Pancreas (tissue), 10 donors: ENCODE measurements around the gene IQSEC2. TPM values are rescaled to one million over a fixed set of nuclear protein-coding genes. Genes with fewer than 3 reads are reported as not detected.

Source experiments
- ATAC-seq, 4 donors: fragments of 200-7000 bp; cut with Tn5 transposase; one replicate each; pipeline versions ENCODE4 v1.8.0 to v1.9.1; 2020; ENCODE audit warnings: mild to moderate bottlenecking in 4 of 4, moderate library complexity in 4 of 4
- DNase-seq, 6 donors: peaks; one replicate each; pipeline ENCODE4 v3.0.0-alpha.2; 2020
- FAIRE-seq: peaks from 2 replicates; lab custom pipeline; 2012; peaks lifted over from hg19 to GRCh38; lab: Jason Lieb, UNC
- H3K27ac ChIP-seq, 4 donors: fragments of 200-600 bp; sonication (generic); 1 replicate in 3 of 4; 2 replicates in 1 of 4; pipeline versions ENCODE4 v1.5.0 to v1.8.0; 2020
- H3K27me3 ChIP-seq, 4 donors: fragments of 200-600 bp; one replicate each; pipeline ENCODE4 v1.8.0; 2021
- H3K36me3 ChIP-seq, 3 donors: fragments of 200-600 bp; sonication (generic) in 1 of 3; one replicate each; pipeline versions ENCODE4 v1.5.0 to v1.8.0; 2020 to 2021
- H3K4me1 ChIP-seq, 3 donors: fragments of 200-600 bp; one replicate each; pipeline ENCODE4 v1.8.0; 2021
- H3K4me3 ChIP-seq, 4 donors: fragments of 200-600 bp; sonication (generic) in 2 of 4; one replicate each; pipeline versions ENCODE4 v1.5.0 to v1.8.0; 2020 to 2021
- H3K9me3 ChIP-seq, 4 donors: fragments of 200-600 bp; one replicate each; pipeline ENCODE4 v1.8.0; 2021
- CTCF ChIP-seq, 4 donors: fragments of 200-600 bp; sonication (generic) in 3 of 4; IDR thresholded peaks; one replicate each; pipeline versions ENCODE4 v1.5.0 to v1.8.0; 2021; ENCODE audit warnings: antibody characterized with exemption in 4 of 4
- WGBS, 2 donors: extraction: QIAGEN DNeasy Blood & Tissue Kit; methylation state at CpG; one replicate each; pipeline ENCODE4 v1.1.7; 2013; 5-methylcytosine and 5-hydroxymethylcytosine counted together
- intact Hi-C, 3 donors: fragments of 100-400 bp; cut with DNase I; formaldehyde crosslinking; loops; one replicate each; pipeline versions ENCODE4 v1.11.1 to v1.14.2; 2022
- polyA plus RNA-seq, 2 donors: library from polyadenylated mRNA; stranded (reverse); fragments of 200-250 nt; gene quantifications; one replicate each; pipeline ENCODE4 v1.2.3, GENCODE V29; 2013
- total RNA-seq, 6 donors: library from RNA; stranded (reverse); fragmentation: NEBNext Ultra II Directional in 4 of 6; extraction: Animal tissue kit (Norgen Biotek cat#: 25700) in 4 of 6; gene quantifications; one replicate each; pipeline versions ENCODE4 v1.2.1 to v1.2.4, GENCODE V29; 2021 to 2023
- donor health status: healthy with polysubstance abuse.
- donor health status: DM: no; HTN: no; CAD: no; lungs with moderate emphysema.
- donor health status: DM: no; HTN: no; CAD: no.
- donor health status: control.
- donor health status: control.
- donor health status: Bipolar disorder and iron deficiency.
- donor health status: DM: yes; HTN: yes; CAD: no.
- donor health status: DM: no; HTN: no; CAD: no.
- donor health status: DM: no; HTN: no; CAD: no.
- donor health status: DM: yes; HTN: yes; CAD: no.

IQSEC2 gene
- total and polyA plus RNA-seq, 8 donors: 7.5 to 13.2 (median 9.7) TPM

- no peak for FAIRE-seq
- Histone ChIP-seq H3K9me3 (no peaks in the 10 kb centered on the region), H3K27ac (no peak overlapping the region), H3K36me3 (no peaks in the 10 kb centered on the region), H3K4me3 (no peak overlapping the region), H3K4me1 (peaks cover 0 to 9% (median 0%) of the 10 kb centered on the region in 3 donors), H3K27me3 (peaks cover 0 to 4% (median 0%) of the 10 kb centered on the region in 4 donors)
- intact Hi-C loops: no loop called here
- no peak for ATAC-seq
- TF ChIP-seq CTCF (IDR thresholded peaks at IDR 0.05): no peak
- DNase-seq: no peak
- 47 to 84% methylated on average over 14 of the region's 14 CpGs for WGBS, 2 donors
Observed at GRCh38 chrX:53279296-53280237, 1.8 kb downstream of the IQSEC2 start.

DNA sequence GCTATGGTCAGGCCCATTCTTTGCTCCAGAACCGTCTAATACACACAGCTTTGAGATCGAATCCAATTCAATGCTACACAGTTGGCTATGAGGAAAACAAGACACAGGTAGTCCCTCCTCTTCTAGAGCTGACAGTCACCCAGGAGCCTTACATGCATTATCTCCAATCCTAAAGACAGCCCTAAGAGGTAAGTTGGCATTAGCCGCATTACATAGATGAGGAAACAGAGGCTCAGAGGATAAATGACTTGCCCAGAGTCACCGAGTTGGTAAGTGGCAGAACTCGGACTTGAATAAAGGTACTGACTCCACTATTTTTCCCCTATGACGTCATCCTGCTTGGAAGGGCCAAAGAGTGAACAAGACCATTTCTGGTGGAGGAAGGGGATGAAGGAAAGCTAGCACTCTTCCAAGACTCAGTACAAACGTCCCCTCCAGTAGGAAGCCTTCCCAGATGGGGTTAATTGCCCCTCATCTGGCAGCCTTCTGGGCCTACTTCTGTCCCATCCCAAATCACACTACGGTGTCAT is 8.5 kb downstream of the IQSEC2 start:
- TF ChIP-seq CTCF (IDR thresholded peaks at IDR 0.05): no peak
- Histone ChIP-seq H3K36me3 (no peaks in the 10 kb centered on the region), H3K9me3 (no peaks in the 10 kb centered on the region), H3K27me3 (peaks cover 0 to 4% (median 0%) of the 10 kb centered on the region in 4 donors), H3K27ac (no peak overlapping the region), H3K4me3 (no peak overlapping the region), H3K4me1 (no peaks in the 10 kb centered on the region)
- WGBS, 2 donors: 72 to 78% methylated on average over 8 of the region's 8 CpGs
- intact Hi-C loops: no loop called here
- ATAC-seq (no peak), DNase-seq (no peak), FAIRE-seq (no peak)

GRCh38 chrX:53269536-53270107 is 11.8 kb downstream of the IQSEC2 start:
- H3K36me3 ChIP-seq: no peaks in the 10 kb centered on the region
- no peaks in the 10 kb centered on the region for H3K9me3 ChIP-seq
- FAIRE-seq (no peak), DNase-seq (no peak), ATAC-seq (no peak)
- no peaks in the 10 kb centered on the region for H3K4me1 ChIP-seq
- intact Hi-C loops: no loop called here
- H3K27me3 ChIP-seq: no peaks in the 10 kb centered on the region
- H3K4me3 ChIP-seq: no peak overlapping the region
- no peak for TF ChIP-seq CTCF (IDR thresholded peaks at IDR 0.05)
- 74 to 86% methylated on average over 14 of the region's 14 CpGs for WGBS, 2 donors
- H3K27ac ChIP-seq: no peak overlapping the region

GRCh38 chrX:53268173-53268572 is 13.2 kb downstream of the IQSEC2 start:
- H3K4me1 ChIP-seq: no peaks in the 10 kb centered on the region
- intact Hi-C loops: no loop called here
- WGBS, 2 donors: 71 to 73% methylated on average over 7 of the region's 7 CpGs
- H3K4me3 ChIP-seq: no peak overlapping the region
- no peak for ATAC-seq
- H3K9me3 ChIP-seq: no peaks in the 10 kb centered on the region
- no peak for FAIRE-seq
- H3K36me3 ChIP-seq: no peaks in the 10 kb centered on the region
- no peak for DNase-seq
- no peak overlapping the region for H3K27ac ChIP-seq
- H3K27me3 ChIP-seq: no peaks in the 10 kb centered on the region
- no peak for TF ChIP-seq CTCF (IDR thresholded peaks at IDR 0.05)
